Stomach (tissue), 4 donors: ENCODE data around the gene BIRC7.

Experiments
- POLR2A ChIP-seq, 4 donors: fragments of 450-650 bp; IDR thresholded peaks; one replicate each; pipeline ENCODE4 v1.6.1; 2016; ENCODE audit warnings: antibody characterized with exemption in 4 of 4, control low read depth in 2 of 4, mild to moderate bottlenecking in 1 of 4, moderate library complexity in 1 of 4
- TF ChIP-seq, protein P1 (sequence below), 7 experiments: fragments of 450-650 bp in 4 of 7; fragments of 200-600 bp in 3 of 7; sonication (generic) in 3 of 7; IDR thresholded peaks; one replicate each; pipeline ENCODE4 v1.5.1; 2016 to 2019; ENCODE audit warnings: antibody characterized with exemption in 7 of 7, control low read depth in 2 of 7, mild to moderate bottlenecking in 1 of 7

DNA sequence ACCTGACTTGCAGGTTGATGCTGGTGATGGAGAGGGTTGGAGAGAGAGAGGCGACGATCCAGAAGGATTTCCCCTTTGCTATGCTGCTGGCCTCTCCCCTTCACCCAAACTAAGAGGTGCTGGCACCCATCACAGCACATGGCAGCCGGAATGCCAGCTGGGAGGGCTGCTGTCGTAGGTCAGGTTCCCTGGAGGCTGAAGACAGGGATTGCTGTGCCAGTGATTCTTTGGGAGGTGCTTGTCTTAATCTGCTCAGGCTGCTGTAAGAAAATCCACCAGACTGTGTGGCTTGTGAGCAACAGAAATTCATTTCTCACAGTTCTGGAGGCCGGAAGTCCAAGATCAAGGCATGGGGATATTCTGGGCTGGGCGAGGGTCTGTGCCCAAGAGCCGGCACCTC, 32.6 kb downstream of the BIRC7 start:
- TF ChIP-seq POLR2A (IDR thresholded peaks at IDR 0.05): no peak
- TF ChIP-seq, protein P1, sequence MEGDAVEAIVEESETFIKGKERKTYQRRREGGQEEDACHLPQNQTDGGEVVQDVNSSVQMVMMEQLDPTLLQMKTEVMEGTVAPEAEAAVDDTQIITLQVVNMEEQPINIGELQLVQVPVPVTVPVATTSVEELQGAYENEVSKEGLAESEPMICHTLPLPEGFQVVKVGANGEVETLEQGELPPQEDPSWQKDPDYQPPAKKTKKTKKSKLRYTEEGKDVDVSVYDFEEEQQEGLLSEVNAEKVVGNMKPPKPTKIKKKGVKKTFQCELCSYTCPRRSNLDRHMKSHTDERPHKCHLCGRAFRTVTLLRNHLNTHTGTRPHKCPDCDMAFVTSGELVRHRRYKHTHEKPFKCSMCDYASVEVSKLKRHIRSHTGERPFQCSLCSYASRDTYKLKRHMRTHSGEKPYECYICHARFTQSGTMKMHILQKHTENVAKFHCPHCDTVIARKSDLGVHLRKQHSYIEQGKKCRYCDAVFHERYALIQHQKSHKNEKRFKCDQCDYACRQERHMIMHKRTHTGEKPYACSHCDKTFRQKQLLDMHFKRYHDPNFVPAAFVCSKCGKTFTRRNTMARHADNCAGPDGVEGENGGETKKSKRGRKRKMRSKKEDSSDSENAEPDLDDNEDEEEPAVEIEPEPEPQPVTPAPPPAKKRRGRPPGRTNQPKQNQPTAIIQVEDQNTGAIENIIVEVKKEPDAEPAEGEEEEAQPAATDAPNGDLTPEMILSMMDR (IDR thresholded peaks at IDR 0.05): no peak
